GM23338 (cell line): ENCODE data around the gene AIFM2.

ENCODE experiments used
- EZH2 ChIP-seq: fragments of 200-600 bp; sonication (generic); IDR thresholded peaks from one replicate; pipeline ENCODE4 v1.8.0; 2017; ENCODE audit warnings: antibody characterized with exemption, mild to moderate bottlenecking, low read depth; ENCODE audit not compliant: unreplicated experiment
- JUNB ChIP-seq: IDR thresholded peaks from one replicate; pipeline ENCODE4 v1.6.1; 2016; ENCODE audit warnings: antibody characterized with exemption; ENCODE audit not compliant: unreplicated experiment
- POLR2AphosphoS5 ChIP-seq: IDR thresholded peaks from 2 replicates; pipeline ENCODE4 v1.6.1; 2016; ENCODE audit warnings: antibody characterized with exemption, low read depth
- REST ChIP-seq: IDR thresholded peaks from one replicate; pipeline ENCODE4 v1.6.1; 2018; ENCODE audit warnings: antibody characterized with exemption; ENCODE audit not compliant: unreplicated experiment
- TF ChIP-seq, protein P1 (sequence below), 2 experiments: fragments of 200-600 bp in 1 of 2; sonication (generic) in 1 of 2; conservative IDR thresholded peaks; 2 replicates each; pipeline versions ENCODE4 v1.5.1 to v1.6.1; 2016 to 2017; ENCODE audit warnings: antibody characterized with exemption in 2 of 2, low read depth in 2 of 2, mild to moderate bottlenecking in 2 of 2, moderate library complexity in 1 of 2

GRCh38 chr10:70074971-70075370 is 57.7 kb downstream of the AIFM2 start:
- TF ChIP-seq, protein P1, sequence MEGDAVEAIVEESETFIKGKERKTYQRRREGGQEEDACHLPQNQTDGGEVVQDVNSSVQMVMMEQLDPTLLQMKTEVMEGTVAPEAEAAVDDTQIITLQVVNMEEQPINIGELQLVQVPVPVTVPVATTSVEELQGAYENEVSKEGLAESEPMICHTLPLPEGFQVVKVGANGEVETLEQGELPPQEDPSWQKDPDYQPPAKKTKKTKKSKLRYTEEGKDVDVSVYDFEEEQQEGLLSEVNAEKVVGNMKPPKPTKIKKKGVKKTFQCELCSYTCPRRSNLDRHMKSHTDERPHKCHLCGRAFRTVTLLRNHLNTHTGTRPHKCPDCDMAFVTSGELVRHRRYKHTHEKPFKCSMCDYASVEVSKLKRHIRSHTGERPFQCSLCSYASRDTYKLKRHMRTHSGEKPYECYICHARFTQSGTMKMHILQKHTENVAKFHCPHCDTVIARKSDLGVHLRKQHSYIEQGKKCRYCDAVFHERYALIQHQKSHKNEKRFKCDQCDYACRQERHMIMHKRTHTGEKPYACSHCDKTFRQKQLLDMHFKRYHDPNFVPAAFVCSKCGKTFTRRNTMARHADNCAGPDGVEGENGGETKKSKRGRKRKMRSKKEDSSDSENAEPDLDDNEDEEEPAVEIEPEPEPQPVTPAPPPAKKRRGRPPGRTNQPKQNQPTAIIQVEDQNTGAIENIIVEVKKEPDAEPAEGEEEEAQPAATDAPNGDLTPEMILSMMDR (conservative IDR thresholded peaks at IDR 0.05; ENCODE audit: low read depth in 2 of 2) = no peak
- no peak for TF ChIP-seq POLR2AphosphoS5
- no peak for TF ChIP-seq EZH2
- no peak for TF ChIP-seq REST
- no peak for TF ChIP-seq JUNB
